Activated CD8-positive, alpha-beta memory T cell treated with anti-CD3 and anti-CD28 coated beads for 36 hours (primary cell): ENCODE data around the gene CFAP46. TPM values are rescaled to one million over a fixed set of nuclear protein-coding genes. Genes with fewer than 3 reads are reported as not detected.

Source experiments
- CTCF ChIA-PET: fragments of 350-600 bp; sonication (Branson Sonifier 250); formaldehyde crosslinking; loops from one replicate; lab custom pipeline; 2021; ENCODE audit warnings: antibody characterized with exemption; lab: Charles Lee
- POLR2A ChIA-PET: fragments of 350-600 bp; sonication (Branson Sonifier 250); formaldehyde crosslinking; loops from one replicate; lab custom pipeline; 2021; ENCODE audit warnings: antibody characterized with exemption; lab: Charles Lee
- total RNA-seq, 2 experiments: library from RNA; stranded (reverse); gene quantifications; one replicate each; pipeline ENCODE4 v1.2.3, GENCODE V29; 2021

CFAP46 gene
- under 1 TPM in 1 of 2 experiments, not detected in 1; 0.19 TPM for total RNA-seq

GRCh38 chr10:132942101-132943057 is at the start of gene CFAP46:
TSS of gene CFAP46 (minus strand) at chr10:132942570. CDS start at chr10:132942484, 86 bp downstream.
- ChIA-PET POLR2A (no interaction called here), CTCF (no interaction called here)

- CTCF ChIA-PET: interaction anchor here (0.6 kb wide), 1 partner anchor 423 kb away, joined by 4 read pairs; no protein-coding TSS in a partner anchor
- POLR2A ChIA-PET: no interaction called here
Observed at GRCh38 chr10:132991706-132992432, 49.5 kb upstream of the CFAP46 start.

- POLR2A ChIA-PET: no interaction called here
- CTCF ChIA-PET: interaction anchor here (0.6 kb wide), 1 partner anchor 422 kb away, joined by 4 read pairs; no protein-coding TSS in a partner anchor
Observed at GRCh38 chr10:132990684-132991545, 48.5 kb upstream of the CFAP46 start.

DNA sequence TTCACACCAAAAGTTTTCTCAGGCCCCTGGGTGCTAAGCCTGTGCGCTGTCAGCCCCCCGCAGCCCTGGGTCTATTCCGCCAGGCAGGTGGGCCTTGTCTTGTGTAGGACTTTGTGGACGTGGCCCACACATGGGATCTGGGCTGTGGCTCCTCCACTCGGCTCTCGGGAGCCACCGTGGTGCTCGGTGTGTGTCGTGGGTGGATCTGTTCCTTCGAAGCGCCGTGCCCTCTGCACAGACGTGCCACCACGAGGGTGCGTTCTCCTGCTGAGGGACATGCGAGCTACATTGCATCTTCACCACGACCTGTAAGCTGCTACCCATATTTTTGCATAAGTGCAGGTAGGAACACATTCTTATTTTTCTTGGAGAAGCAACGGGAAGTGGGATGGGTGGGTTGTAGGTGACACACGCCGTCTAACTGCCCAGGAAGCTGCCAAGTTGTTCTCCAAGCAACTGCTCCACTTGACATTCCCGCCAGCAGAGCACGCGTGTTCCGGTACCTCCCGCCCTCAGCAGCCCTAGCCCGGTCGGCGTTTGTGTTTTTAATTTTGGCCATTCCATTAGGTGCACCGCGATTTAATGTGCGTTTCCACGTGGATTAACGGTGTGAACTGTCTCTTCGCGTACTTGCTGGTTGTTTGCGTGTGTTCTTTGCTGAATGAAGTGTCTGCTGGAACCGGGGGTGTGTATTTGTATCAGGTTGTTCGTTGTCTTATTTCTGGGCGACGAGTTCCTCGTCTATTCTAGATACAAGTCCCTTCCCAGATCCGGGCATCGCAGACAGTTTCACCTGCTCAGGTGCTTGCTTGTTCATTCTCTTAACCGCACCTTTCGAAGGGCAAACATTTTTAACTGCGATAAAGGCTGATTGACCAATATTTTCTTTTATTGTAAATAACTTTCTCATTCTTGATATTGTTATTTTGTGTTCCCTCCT is 47.4 kb upstream of the CFAP46 start:
- ChIA-PET CTCF (no interaction called here), POLR2A (no interaction called here)

GRCh38 chr10:132988988-132989387 is 46.6 kb upstream of the CFAP46 start:
- CTCF ChIA-PET: no interaction called here
- POLR2A ChIA-PET: no interaction called here

DNA sequence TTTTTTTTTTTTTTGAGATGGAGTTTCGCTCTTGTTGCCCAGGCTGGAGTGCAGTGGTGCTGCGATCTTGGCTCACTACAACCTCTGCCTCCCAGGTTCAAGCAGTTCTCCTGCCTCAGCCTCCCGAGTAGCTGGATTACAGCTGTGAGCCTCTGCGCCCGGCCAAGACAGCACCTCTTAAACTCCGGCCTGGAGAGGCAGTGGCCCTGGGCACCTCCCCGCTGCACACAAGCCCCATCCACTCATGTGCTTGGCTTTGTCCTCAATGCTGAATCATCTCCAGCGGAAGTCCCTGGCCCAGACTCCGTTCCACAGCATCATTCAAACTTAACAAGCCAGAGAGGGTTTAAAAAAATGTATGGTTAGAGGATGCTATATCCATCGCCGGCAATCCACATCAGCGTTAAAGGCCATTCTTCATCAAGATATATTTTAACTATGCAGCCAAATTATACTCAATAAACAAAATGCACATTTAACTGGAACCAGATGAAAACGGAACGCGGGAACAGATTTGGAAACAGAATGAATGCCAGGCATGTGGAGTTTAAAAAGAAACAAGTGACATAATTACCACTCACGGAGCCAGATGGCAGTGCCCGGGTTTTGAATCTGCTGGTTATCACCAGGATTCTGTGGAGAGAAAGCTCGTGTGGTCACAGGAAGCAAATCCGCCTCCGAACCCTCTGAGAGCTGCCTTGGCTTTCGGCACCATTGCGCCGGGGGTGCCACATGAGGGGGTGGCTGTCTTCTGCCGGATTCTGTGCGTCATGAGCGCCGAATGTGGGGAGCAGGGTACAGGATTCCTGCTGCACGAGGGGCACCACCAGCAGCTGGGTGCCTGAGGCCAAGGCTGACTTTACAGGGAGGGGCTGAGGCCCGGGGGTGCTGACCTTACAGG is 45.6 kb upstream of the CFAP46 start:
- POLR2A ChIA-PET: no interaction called here
- CTCF ChIA-PET: no interaction called here

GRCh38 chr10:132986978-132987377 is 44.6 kb upstream of the CFAP46 start:
- CTCF ChIA-PET: no interaction called here
- POLR2A ChIA-PET: no interaction called here

- CTCF ChIA-PET: no interaction called here
- POLR2A ChIA-PET: no interaction called here
Observed at GRCh38 chr10:132986576-132986975, 44.2 kb upstream of the CFAP46 start.

DNA sequence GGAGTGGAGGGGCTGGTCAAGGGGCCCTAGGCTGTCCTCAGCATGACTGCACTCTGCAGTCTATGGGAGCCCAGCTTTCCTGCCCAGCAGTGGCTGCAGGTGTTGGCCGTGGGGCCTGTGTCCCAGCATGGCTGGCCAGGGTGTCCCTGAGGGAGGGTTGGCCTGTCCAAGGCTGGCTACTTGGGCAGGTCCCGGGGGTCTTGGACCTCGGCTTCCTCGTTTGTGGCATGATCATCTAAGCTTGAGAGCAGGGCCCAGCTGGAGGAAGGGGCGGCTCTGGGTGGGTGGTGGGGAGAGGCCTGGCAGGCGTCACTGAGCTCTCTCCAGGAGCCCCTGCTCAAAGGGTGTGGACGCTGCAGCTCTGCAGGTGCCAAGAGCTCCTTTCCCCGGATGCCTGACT is 43.7 kb upstream of the CFAP46 start:
- ChIA-PET POLR2A (no interaction called here), CTCF (no interaction called here)

GRCh38 chr10:132985546-132985900 is 43.2 kb upstream of the CFAP46 start:
- CTCF ChIA-PET: no interaction called here
- POLR2A ChIA-PET: no interaction called here

DNA sequence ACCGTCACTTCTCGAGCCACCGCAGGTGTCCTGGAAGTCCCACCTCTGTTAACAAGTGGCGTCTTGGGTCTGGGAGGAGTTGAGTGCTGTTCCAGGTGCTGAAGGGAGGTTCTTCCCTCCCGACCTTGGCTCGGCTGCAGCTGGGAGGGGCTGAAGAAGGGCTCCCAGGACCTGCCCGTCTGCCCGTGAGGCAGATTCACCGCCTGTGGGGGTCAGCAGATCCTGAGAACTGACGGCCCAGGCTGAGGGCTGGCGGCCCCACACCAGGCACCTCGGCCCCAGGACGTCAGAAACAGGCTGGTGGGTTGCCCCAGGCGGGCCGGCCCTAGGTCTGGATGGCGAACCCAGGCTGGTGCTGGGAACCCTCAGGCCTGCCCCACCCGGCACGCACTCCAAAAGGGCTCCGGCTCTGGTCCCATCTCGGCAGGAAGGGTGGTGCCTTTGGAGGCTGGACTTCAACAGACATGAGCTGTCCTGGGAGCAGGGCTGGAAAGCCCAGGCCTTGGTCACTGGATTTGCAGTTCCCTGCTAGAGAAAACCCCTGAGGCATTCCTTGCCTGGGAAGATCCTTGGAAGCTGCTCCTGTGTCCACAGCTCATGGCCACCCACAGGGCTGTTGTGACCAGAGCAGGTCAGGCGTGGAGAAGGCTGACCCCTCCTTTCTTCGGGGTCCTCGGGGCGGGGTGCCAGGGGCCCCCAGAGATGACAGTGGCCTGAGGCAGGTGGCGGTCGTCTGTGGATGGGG is 42.6 kb upstream of the CFAP46 start:
- CTCF ChIA-PET: no interaction called here
- POLR2A ChIA-PET: no interaction called here

DNA sequence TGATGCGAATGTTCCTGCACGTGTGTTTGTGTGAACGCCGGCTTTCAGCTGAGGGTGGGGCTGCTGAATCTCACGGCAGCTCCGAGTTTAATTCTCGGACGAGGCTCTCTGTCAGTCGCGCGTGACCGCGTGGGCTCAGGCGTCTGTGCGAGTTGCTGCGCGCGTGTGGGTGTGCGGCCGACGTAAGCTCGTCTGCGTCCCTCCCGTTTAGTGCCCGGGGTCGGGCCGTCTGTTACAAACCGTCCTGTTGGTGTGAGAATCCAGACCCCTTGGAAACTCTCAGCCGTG is 41.6 kb upstream of the CFAP46 start:
- POLR2A ChIA-PET: no interaction called here
- CTCF ChIA-PET: no interaction called here

- POLR2A ChIA-PET: no interaction called here
- CTCF ChIA-PET: no interaction called here
Observed at GRCh38 chr10:132983252-132984007, 41.1 kb upstream of the CFAP46 start.

DNA sequence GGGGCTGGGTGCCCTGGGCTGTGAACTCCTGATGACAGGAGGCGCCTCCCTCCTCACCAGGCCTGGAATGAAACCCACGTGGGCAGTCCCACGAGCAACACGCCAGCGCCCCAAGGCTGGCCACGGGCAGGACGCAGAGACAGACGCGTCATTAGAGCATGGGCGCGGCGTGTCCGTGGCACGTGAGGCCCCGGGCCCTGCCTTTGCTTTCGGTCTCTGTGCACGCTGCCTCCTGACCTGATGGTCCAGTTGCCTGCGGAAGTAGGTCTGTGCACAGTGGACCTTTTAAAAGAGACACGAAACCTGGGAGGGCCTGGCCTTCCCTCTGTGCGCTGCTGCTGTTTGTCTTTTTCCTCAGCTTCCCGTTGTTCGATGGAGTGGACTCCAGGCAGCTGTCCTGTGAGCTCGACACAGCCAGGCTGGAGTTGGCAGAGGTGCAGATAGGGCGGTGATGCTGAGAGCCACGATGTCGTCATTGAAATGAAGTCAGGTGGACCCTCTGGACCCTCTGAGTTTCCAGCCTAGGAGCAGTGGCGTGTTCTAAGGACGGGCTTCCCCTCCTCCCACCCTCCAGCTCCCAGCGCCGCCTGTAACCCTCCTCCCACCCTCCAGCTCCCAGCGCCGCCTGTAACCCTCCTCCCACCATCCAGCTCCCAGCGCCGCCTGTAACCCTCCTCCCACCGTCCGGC is 40.1 kb upstream of the CFAP46 start:
- CTCF ChIA-PET: no interaction called here
- POLR2A ChIA-PET: no interaction called here

- POLR2A ChIA-PET: no interaction called here
Observed at GRCh38 chr10:132981746-132982145, 39.4 kb upstream of the CFAP46 start.

GRCh38 chr10:132981173-132981555 is 38.8 kb upstream of the CFAP46 start:
- ChIA-PET POLR2A (no interaction called here), CTCF (no interaction called here)

More at GRCh38 chr10:132981746-132982145, 39.4 kb upstream of the CFAP46 start:
- CTCF ChIA-PET: no interaction called here
